ENCODE measurements around the gene MDFI.
A peak's percentile ranks its signal among the peaks of the same experiment; 100 is the strongest.

Gene MDFI

GRCh38 chr6:41672816-41673703, 34.8 kb downstream of the MDFI start:
- DNase-seq (ENCODE audit: low spot score) = no peak
- Mint-ChIP-seq H3K4me3 (no peak overlapping the region), H3K9me3 (no peaks in the 10 kb centered on the region), H3K36me3 (ENCODE audit: low read depth) (no peaks in the 10 kb centered on the region), H3K27ac (no peak overlapping the region), H3K27me3 (ENCODE audit: low read depth) (peaks cover 2% of the 10 kb centered on the region), H3K4me1 (ENCODE audit: low read depth) (no peaks in the 10 kb centered on the region)

GRCh38 chr6:41673704-41674000, 35.4 kb downstream of the MDFI start:
- no peak for DNase-seq (ENCODE audit: low spot score)
- Mint-ChIP-seq H3K4me3 (no peak overlapping the region), H3K9me3 (no peaks in the 10 kb centered on the region), H3K4me1 (ENCODE audit: low read depth) (no peaks in the 10 kb centered on the region), H3K27ac (no peak overlapping the region), H3K36me3 (ENCODE audit: low read depth) (no peaks in the 10 kb centered on the region), H3K27me3 (ENCODE audit: low read depth) (no peaks in the 10 kb centered on the region)

- Mint-ChIP-seq H3K9me3 (no peaks in the 10 kb centered on the region), H3K27me3 (ENCODE audit: low read depth) (no peaks in the 10 kb centered on the region), H3K4me1 (ENCODE audit: low read depth) (no peaks in the 10 kb centered on the region), H3K4me3 (no peak overlapping the region), H3K36me3 (ENCODE audit: low read depth) (no peaks in the 10 kb centered on the region), H3K27ac (no peak overlapping the region)
- DNase-seq (ENCODE audit: low spot score) = no peak
Observed at GRCh38 chr6:41674231-41675000, 36.1 kb downstream of the MDFI start.

GRCh38 chr6:41675176-41675775, 37.0 kb downstream of the MDFI start:
- no peak overlapping the region for H3K4me3 Mint-ChIP-seq
- H3K27ac Mint-ChIP-seq = no peak overlapping the region
- DNase-seq (ENCODE audit: low spot score) = no peak
- no peaks in the 10 kb centered on the region for H3K27me3 Mint-ChIP-seq (ENCODE audit: low read depth)
- no peaks in the 10 kb centered on the region for H3K36me3 Mint-ChIP-seq (ENCODE audit: low read depth)
- no peaks in the 10 kb centered on the region for H3K9me3 Mint-ChIP-seq
- no peaks in the 10 kb centered on the region for H3K4me1 Mint-ChIP-seq (ENCODE audit: low read depth)

GRCh38 chr6:41675992-41676391, 37.7 kb downstream of the MDFI start:
- Mint-ChIP-seq H3K27ac (no peak overlapping the region), H3K9me3 (no peaks in the 10 kb centered on the region), H3K36me3 (ENCODE audit: low read depth) (no peaks in the 10 kb centered on the region), H3K4me3 (no peak overlapping the region), H3K4me1 (ENCODE audit: low read depth) (no peaks in the 10 kb centered on the region), H3K27me3 (ENCODE audit: low read depth) (peaks cover 2% of the 10 kb centered on the region)
- DNase-seq (ENCODE audit: low spot score) = no peak

- Mint-ChIP-seq H3K27ac (no peak overlapping the region), H3K27me3 (ENCODE audit: low read depth) (peaks cover 2% of the 10 kb centered on the region), H3K4me1 (ENCODE audit: low read depth) (no peaks in the 10 kb centered on the region), H3K4me3 (no peak overlapping the region), H3K36me3 (ENCODE audit: low read depth) (no peaks in the 10 kb centered on the region), H3K9me3 (no peaks in the 10 kb centered on the region)
- DNase-seq (ENCODE audit: low spot score) = no peak
Observed at GRCh38 chr6:41676431-41676830, 38.2 kb downstream of the MDFI start.

GRCh38 chr6:41677124-41677921, 39.1 kb downstream of the MDFI start:
- no peaks in the 10 kb centered on the region for H3K36me3 Mint-ChIP-seq (ENCODE audit: low read depth)
- H3K4me3 Mint-ChIP-seq = no peak overlapping the region
- peaks cover 2% of the 10 kb centered on the region for H3K27me3 Mint-ChIP-seq (ENCODE audit: low read depth)
- no peak overlapping the region for H3K27ac Mint-ChIP-seq
- H3K9me3 Mint-ChIP-seq = no peaks in the 10 kb centered on the region
- no peaks in the 10 kb centered on the region for H3K4me1 Mint-ChIP-seq (ENCODE audit: low read depth)
- no peak for DNase-seq (ENCODE audit: low spot score)

GRCh38 chr6:41678511-41679084, 40.3 kb downstream of the MDFI start:
- no peak overlapping the region for H3K4me3 Mint-ChIP-seq
- H3K9me3 Mint-ChIP-seq = no peaks in the 10 kb centered on the region
- DNase-seq (ENCODE audit: low spot score) = no peak
- H3K36me3 Mint-ChIP-seq (ENCODE audit: low read depth) = no peaks in the 10 kb centered on the region
- H3K4me1 Mint-ChIP-seq (ENCODE audit: low read depth) = no peaks in the 10 kb centered on the region
- H3K27ac Mint-ChIP-seq = no peak overlapping the region
- peaks cover 2% of the 10 kb centered on the region for H3K27me3 Mint-ChIP-seq (ENCODE audit: low read depth)

- Mint-ChIP-seq H3K27me3 (ENCODE audit: low read depth) (peaks cover 2% of the 10 kb centered on the region), H3K4me3 (no peak overlapping the region), H3K36me3 (ENCODE audit: low read depth) (no peaks in the 10 kb centered on the region), H3K9me3 (no peaks in the 10 kb centered on the region), H3K4me1 (ENCODE audit: low read depth) (peaks cover 3% of the 10 kb centered on the region), H3K27ac (no peak overlapping the region)
- DNase-seq (ENCODE audit: low spot score) = no peak
Observed at GRCh38 chr6:41679696-41680095, 41.4 kb downstream of the MDFI start.

- Mint-ChIP-seq H3K36me3 (ENCODE audit: low read depth) (no peaks in the 10 kb centered on the region), H3K4me1 (ENCODE audit: low read depth) (peaks cover 3% of the 10 kb centered on the region), H3K9me3 (no peaks in the 10 kb centered on the region), H3K4me3 (no peak overlapping the region), H3K27ac (no peak overlapping the region), H3K27me3 (ENCODE audit: low read depth) (peaks cover 2% of the 10 kb centered on the region)
- DNase-seq (ENCODE audit: low spot score) = no peak
Observed at GRCh38 chr6:41680182-41680965, 42.1 kb downstream of the MDFI start.

GRCh38 chr6:41682056-41682477, 43.8 kb downstream of the MDFI start:
- Mint-ChIP-seq H3K4me3 (peak overlapping the region; percentile 78), H3K27ac (no peak overlapping the region), H3K4me1 (ENCODE audit: low read depth) (peaks cover 3% of the 10 kb centered on the region), H3K9me3 (no peaks in the 10 kb centered on the region), H3K27me3 (ENCODE audit: low read depth) (peaks cover 2% of the 10 kb centered on the region), H3K36me3 (ENCODE audit: low read depth) (no peaks in the 10 kb centered on the region)
- DNase-seq (ENCODE audit: low spot score) = peak; percentile 66

- Mint-ChIP-seq H3K4me3 (peak overlapping the region; percentile 78), H3K36me3 (ENCODE audit: low read depth) (no peaks in the 10 kb centered on the region), H3K27ac (peak overlapping the region; percentile 81), H3K4me1 (ENCODE audit: low read depth) (peaks cover 3% of the 10 kb centered on the region), H3K9me3 (no peaks in the 10 kb centered on the region), H3K27me3 (ENCODE audit: low read depth) (peaks cover 2% of the 10 kb centered on the region)
- DNase-seq (ENCODE audit: low spot score) = no peak
Observed at GRCh38 chr6:41682497-41683272, 44.4 kb downstream of the MDFI start.
